HFFc6 (cell line): Measurements from ENCODE around the gene FLOT2. TPM values are rescaled to one million over a fixed set of nuclear protein-coding genes. Genes with fewer than 3 reads are reported as not detected.
A peak's percentile ranks its signal among the peaks of the same experiment; 100 is the strongest.
"Not testable (repeated sequence)": the region's sequence is repeated elsewhere in the genome, so short reads cannot be mapped to it uniquely, and the experiment has no call there.

Experiments
- DNase-seq: peaks from one replicate; pipeline ENCODE4 v3.0.0-alpha.2; 2018
- H3K27ac Mint-ChIP-seq: 2 replicates; pipeline ENCODE4 v1.8.0; 2020; ENCODE audit warnings: mild to moderate bottlenecking, mixed read lengths
- H3K27me3 Mint-ChIP-seq: 2 replicates; pipeline ENCODE4 v1.8.0; 2021; ENCODE audit warnings: mild to moderate bottlenecking, moderate library complexity, mixed read lengths; ENCODE audit not compliant: insufficient read depth
- H3K36me3 Mint-ChIP-seq: 2 replicates; pipeline ENCODE4 v1.8.0; 2021; ENCODE audit warnings: low read depth, mixed read lengths
- H3K4me1 Mint-ChIP-seq: 2 replicates; pipeline ENCODE4 v1.8.0; 2020; ENCODE audit warnings: low read depth, mixed read lengths
- H3K4me3 Mint-ChIP-seq: 2 replicates; pipeline ENCODE4 v1.8.0; 2020; ENCODE audit warnings: mild to moderate bottlenecking, moderate library complexity, mixed read lengths
- H3K9me3 Mint-ChIP-seq: 2 replicates; pipeline ENCODE4 v1.8.0; 2020; ENCODE audit warnings: mild to moderate bottlenecking, mixed read lengths
- CTCF ChIP-seq: fragments of 200-600 bp; sonication (generic); IDR thresholded peaks from 2 replicates; pipeline ENCODE4 v1.5.0; 2021; ENCODE audit warnings: antibody characterized with exemption, mild to moderate bottlenecking
- total RNA-seq, 6 experiments: library from RNA; stranded (reverse); fragmentation: NEBNext Ultra II Directional; extraction: Animal tissue kit (Norgen Biotek cat#: 25700); gene quantifications; 2 replicates in 1 of 6; 3 replicates in 5 of 6; pipeline ENCODE4 v1.2.3, GENCODE V29; 2021

Gene FLOT2
- total RNA-seq, 6 experiments from 2014 or later, result 46.7 to 85.7 (median 77.9) TPM

GRCh38 chr17:28880572-28880945, 17.0 kb downstream of the FLOT2 start:
- DNase-seq, result no peak
- H3K4me1 Mint-ChIP-seq, result peaks cover 19% of the 10 kb centered on the region
- H3K4me3 Mint-ChIP-seq, result no peak overlapping the region
- TF ChIP-seq CTCF, result no peak
- peaks cover 11% of the 10 kb centered on the region; the same call in 1 of the 2 replicates for H3K36me3 Mint-ChIP-seq
- H3K27ac Mint-ChIP-seq, result no peak overlapping the region
- no peaks in the 10 kb centered on the region for H3K9me3 Mint-ChIP-seq
- no peaks in the 10 kb centered on the region; the same call in 1 of the 2 replicates for H3K27me3 Mint-ChIP-seq

- H3K36me3 Mint-ChIP-seq, result peaks cover 11% of the 10 kb centered on the region; the same call in 1 of the 2 replicates
- H3K9me3 Mint-ChIP-seq, result no peaks in the 10 kb centered on the region
- peaks cover 19% of the 10 kb centered on the region for H3K4me1 Mint-ChIP-seq
- no peak for DNase-seq
- no peaks in the 10 kb centered on the region; the same call in 1 of the 2 replicates for H3K27me3 Mint-ChIP-seq
- no peak overlapping the region for H3K4me3 Mint-ChIP-seq
- H3K27ac Mint-ChIP-seq, result no peak overlapping the region
- TF ChIP-seq CTCF, result no peak
Observed at GRCh38 chr17:28879886-28880571, 17.5 kb downstream of the FLOT2 start.

GRCh38 chr17:28878981-28879380, 18.6 kb downstream of the FLOT2 start:
- Mint-ChIP-seq H3K9me3 (no peaks in the 10 kb centered on the region), H3K4me3 (no peak overlapping the region), H3K27me3 (no peaks in the 10 kb centered on the region), H3K36me3 (peaks cover 11% of the 10 kb centered on the region; the same call in 1 of the 2 replicates), H3K27ac (no peak overlapping the region), H3K4me1 (peaks cover 19% of the 10 kb centered on the region)
- peak; percentile 65 for TF ChIP-seq CTCF
- DNase-seq, result peak; percentile 30

GRCh38 chr17:28878158-28878910, 19.2 kb downstream of the FLOT2 start:
- H3K27me3 Mint-ChIP-seq, result peaks cover 4% of the 10 kb centered on the region; the same call in 1 of the 2 replicates
- peaks cover 11% of the 10 kb centered on the region; the same call in 1 of the 2 replicates for H3K36me3 Mint-ChIP-seq
- no peaks in the 10 kb centered on the region for H3K9me3 Mint-ChIP-seq
- no peak overlapping the region for H3K4me3 Mint-ChIP-seq
- no peak for DNase-seq
- no peak overlapping the region; the same call in 1 of the 2 replicates for H3K27ac Mint-ChIP-seq
- H3K4me1 Mint-ChIP-seq, result peaks cover 19% of the 10 kb centered on the region
- TF ChIP-seq CTCF, result no peak

GRCh38 chr17:28877150-28877711, 20.3 kb downstream of the FLOT2 start:
- not testable (repeated sequence) for H3K9me3 Mint-ChIP-seq, H3K27ac Mint-ChIP-seq, DNase-seq, H3K27me3 Mint-ChIP-seq, H3K4me3 Mint-ChIP-seq
- peaks cover 10% of the 10 kb centered on the region; the same call in 1 of the 2 replicates for H3K36me3 Mint-ChIP-seq
- H3K4me1 Mint-ChIP-seq, result peaks cover 19% of the 10 kb centered on the region
